ENCODE results near the gene IQGAP2.

- TF ChIP-seq CTCF (IDR thresholded peaks at IDR 0.05): no peak
- TF ChIP-seq POLR2A (IDR thresholded peaks at IDR 0.05): no peak
Measured at GRCh38 chr5:76673125-76673524, 270.0 kb downstream of the IQGAP2 start.
